Fibroblast of villous mesenchyme (primary cell): ENCODE results near the gene DCLK1. TPM values are rescaled to one million over a fixed set of nuclear protein-coding genes. Genes with fewer than 3 reads are reported as not detected.

Source experiments
- DNase-seq: peaks from one replicate; pipeline ENCODE4 v3.0.0-alpha.2; 2010; ENCODE audit warnings: low read depth
- H3K4me3 ChIP-seq: 2 replicates; pipeline ENCODE4 v1.5.1; 2011; ENCODE audit warnings: low read depth, mild to moderate bottlenecking, low read length
- CTCF ChIP-seq: IDR thresholded peaks from 2 replicates; pipeline ENCODE4 v1.5.1; 2012; ENCODE audit warnings: low read depth, mild to moderate bottlenecking, low read length; ENCODE audit not compliant: insufficient read depth
- total RNA-seq: library from RNA; depleted of rRNA; stranded (reverse); fragments of >200 nt; gene quantifications from 2 replicates; pipeline ENCODE4 v1.2.3, GENCODE V29; 2012

DCLK1 gene
- total RNA-seq, 1 donor, result 0.86 TPM

GRCh38 chr13:35763060-35763781, 368.0 kb downstream of the DCLK1 start:
- TF ChIP-seq CTCF, result no peak
- no peak for DNase-seq
- H3K4me3 ChIP-seq, result no peak overlapping the region

- no peak overlapping the region for H3K4me3 ChIP-seq
- DNase-seq, result no peak
- no peak for TF ChIP-seq CTCF
Measured at GRCh38 chr13:35761440-35762252, 369.5 kb downstream of the DCLK1 start.

DNA sequence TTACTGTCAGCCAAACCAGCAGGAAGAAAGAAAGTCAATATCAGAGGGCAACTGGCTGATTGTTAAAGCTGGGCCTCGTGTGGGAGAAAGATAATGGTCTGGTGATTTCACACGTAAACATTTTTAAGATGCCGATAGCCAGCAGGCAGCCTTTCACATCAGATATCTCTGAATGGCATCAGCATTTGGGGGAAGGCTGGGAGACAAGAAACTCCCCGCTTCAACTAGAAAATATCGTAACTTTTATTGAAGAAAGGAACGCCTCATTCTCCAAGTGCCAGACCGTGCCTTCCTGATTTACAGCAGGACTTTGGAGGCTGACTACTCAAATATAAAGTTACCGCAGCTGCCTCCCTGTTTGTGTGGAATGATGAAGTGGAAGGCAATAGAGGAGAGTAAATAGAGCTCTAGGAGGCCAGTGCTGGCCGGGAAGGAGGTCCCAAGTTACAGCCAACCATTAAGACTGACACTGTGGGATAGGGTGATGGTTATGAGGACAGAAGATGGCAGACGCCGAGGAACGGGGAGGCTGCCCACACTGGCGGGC, 370.4 kb downstream of the DCLK1 start:
- no peak for DNase-seq
- no peak overlapping the region for H3K4me3 ChIP-seq
- no peak for TF ChIP-seq CTCF

- H3K4me3 ChIP-seq, result no peak overlapping the region
- TF ChIP-seq CTCF, result no peak
- no peak for DNase-seq
Measured at GRCh38 chr13:35747594-35747993, 383.6 kb downstream of the DCLK1 start.

DNA sequence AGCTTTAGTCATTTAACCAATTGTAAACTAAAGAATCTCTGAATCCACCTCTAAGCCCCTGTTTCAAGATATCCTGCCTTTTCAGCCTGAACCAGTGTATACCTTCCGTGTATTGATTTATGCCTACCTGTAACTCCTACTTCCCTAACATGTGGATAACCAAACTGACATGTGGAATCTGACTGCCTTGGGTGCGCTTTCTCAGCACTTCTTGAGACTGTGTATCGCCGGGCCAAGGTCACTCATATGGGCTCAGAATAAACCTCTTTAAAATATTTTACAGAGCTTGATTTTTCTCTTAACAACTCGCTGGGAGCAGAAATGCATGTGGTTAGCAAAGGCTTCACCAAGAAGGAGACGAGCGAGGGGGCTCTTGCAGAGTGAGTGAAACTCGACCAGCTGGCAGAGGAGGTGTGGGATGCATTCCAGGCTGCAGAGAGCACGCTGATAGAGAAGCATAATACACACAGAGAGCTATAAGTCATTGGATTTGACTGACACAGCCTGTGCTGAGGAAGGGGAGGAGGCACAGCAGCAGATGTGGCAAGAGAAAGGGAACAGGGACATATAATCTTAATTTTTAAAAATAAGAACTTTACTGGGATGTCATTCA, 386.5 kb downstream of the DCLK1 start:
- DNase-seq, result no peak
- no peak for TF ChIP-seq CTCF
- no peak overlapping the region for H3K4me3 ChIP-seq

GRCh38 chr13:35744144-35744543, 387.0 kb downstream of the DCLK1 start:
- no peak for DNase-seq
- TF ChIP-seq CTCF, result no peak
- H3K4me3 ChIP-seq, result no peak overlapping the region
